Measurements from ENCODE around the gene ZCCHC7. TPM values are rescaled to one million over a fixed set of nuclear protein-coding genes. Genes with fewer than 3 reads are reported as not detected.

The ZCCHC7 gene
- total and polyA plus RNA-seq, 2 of the 8 experiments (the other 6 are each of a cell fraction or from before 2014, with no cell fraction given) = 12.2 to 27.5 TPM

DNA sequence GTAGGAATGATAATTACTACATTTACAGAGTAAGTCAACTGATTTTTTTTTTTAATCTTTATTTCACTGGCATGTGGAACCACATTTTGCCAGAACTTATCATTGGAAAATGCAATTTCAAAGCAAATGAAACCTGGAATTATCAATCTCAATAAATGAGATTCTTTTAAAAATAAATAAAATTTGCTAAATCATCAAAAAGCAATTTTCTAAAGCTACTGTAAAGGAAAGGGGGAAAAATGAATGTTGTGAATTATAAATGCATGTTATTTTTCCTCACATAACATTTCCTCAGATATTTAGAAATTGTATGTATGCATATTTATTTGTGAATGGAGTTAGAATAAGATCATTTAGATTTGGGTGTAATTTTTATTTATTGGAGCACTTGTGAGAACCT lies 212.2 kb downstream of the ZCCHC7 start:
- ChIA-PET POLR2A (ENCODE audit: partially characterized antibody) (no interaction called here), CTCF (ENCODE audit: partially characterized antibody) (no interaction called here)
- TF ChIP-seq MAFK (IDR thresholded peaks at IDR 0.05; ENCODE audit: low read depth, low read length) (peak; percentile 53; the same call in 1 of the 2 replicates), EP300 (IDR thresholded peaks at IDR 0.05; ENCODE audit: borderline replicate concordance in 1 of 2, low read depth in 2 of 2, low read length in 2 of 2) (no peak)
- FAIRE-seq = no peak
- no peak overlapping the region for H3K27ac ChIP-seq (ENCODE audit: low read depth, low read length)
- H3K14ac ChIP-seq (ENCODE audit: insufficient read length) = no peak overlapping the region
- no peaks in the 10 kb centered on the region for H3K79me1 ChIP-seq (ENCODE audit: low read depth, low read length)
- no peaks in the 10 kb centered on the region for H3K23me2 ChIP-seq (ENCODE audit: low read depth, low read length)
- no peak overlapping the region for H2BK5ac ChIP-seq (ENCODE audit: low read depth, low read length)
- H2BK20ac ChIP-seq (ENCODE audit: low read length) = no peak overlapping the region
- DNase-seq (ENCODE audit: low read depth in 1 of 2, low spot score in 2 of 2) = no peak
- H3K4me1 ChIP-seq (replicated peaks in 1 of 4; ENCODE audit: control insufficient read depth in 3 of 4, insufficient read depth in 4 of 4, low read length in 3 of 4) = peaks cover 0 to 5% (median 2%) of the 10 kb centered on the region in 4 experiments; a peak in 3 of 7 replicates
- H4K20me1 ChIP-seq (replicated peaks in 1 of 2; ENCODE audit: control insufficient read depth in 1 of 2, insufficient read depth in 2 of 2, low read length in 2 of 2) = no peaks in the 10 kb centered on the region
- H3K4ac ChIP-seq (replicated peaks; ENCODE audit: insufficient read length, low read depth, low read length) = no peak overlapping the region
- H3K36me3 ChIP-seq (ENCODE audit: control insufficient read depth in 2 of 4, insufficient read depth in 4 of 4, low read length in 3 of 4) = no peaks in the 10 kb centered on the region
- no peak overlapping the region for H3K18ac ChIP-seq (ENCODE audit: extremely low read depth, low read length)
- no peak overlapping the region for H2BK120ac ChIP-seq (replicated peaks; ENCODE audit: low read depth, low read length)
- no peak overlapping the region for H3K56ac ChIP-seq (replicated peaks; ENCODE audit: insufficient read length, low read depth, low read length)
- no peak overlapping the region for H2AFZ ChIP-seq (ENCODE audit: low read length)
- H4K91ac ChIP-seq (replicated peaks; ENCODE audit: insufficient read length, low read length) = no peak overlapping the region
- no peak overlapping the region for H3K23ac ChIP-seq (ENCODE audit: insufficient read length)
- no peaks in the 10 kb centered on the region for H3K9me3 ChIP-seq (ENCODE audit: insufficient read depth in 2 of 2, low read depth in 1 of 2, low read length in 1 of 2)
- no peak overlapping the region for H2BK15ac ChIP-seq (ENCODE audit: low read length)
- no peak overlapping the region for H4K5ac ChIP-seq (ENCODE audit: insufficient read length, low read depth, low read length)
- no peak overlapping the region for H2BK12ac ChIP-seq (ENCODE audit: low read depth, low read length)
- no peak overlapping the region for H4K8ac ChIP-seq (ENCODE audit: extremely low read depth, insufficient read depth, low read length)
- H2AK5ac ChIP-seq (ENCODE audit: low read depth, low read length) = no peak overlapping the region
- H3K9ac ChIP-seq (replicated peaks in 1 of 4; ENCODE audit: extremely low read depth in 1 of 4, low read depth in 3 of 4, low read length in 3 of 4) = no peak overlapping the region
- H3K27me3 ChIP-seq (replicated peaks in 1 of 4; ENCODE audit: control insufficient read depth in 3 of 4, extremely low read depth in 1 of 4, insufficient read depth in 3 of 4, low read length in 3 of 4) = no peaks in the 10 kb centered on the region
- no peak overlapping the region for H3K4me2 ChIP-seq (ENCODE audit: insufficient read depth in 1 of 2, low read depth in 2 of 2, low read length in 2 of 2)
- no peak overlapping the region for H3K4me3 ChIP-seq (ENCODE audit: extremely low read depth in 1 of 4, insufficient read depth in 2 of 4, low read depth in 3 of 4, low read length in 4 of 4)
- no peaks in the 10 kb centered on the region for H3K79me2 ChIP-seq (ENCODE audit: control insufficient read depth in 1 of 2, insufficient read depth in 2 of 2, low read length in 2 of 2)
